ENCODE results near the gene S100A11. TPM values are rescaled to one million over a fixed set of nuclear protein-coding genes. Genes with fewer than 3 reads are reported as not detected.
A peak's percentile ranks its signal among the peaks of the same experiment; 100 is the strongest.

The S100A11 gene
- total RNA-seq, 1 experiment from 2014 or later = 455 TPM

DNA sequence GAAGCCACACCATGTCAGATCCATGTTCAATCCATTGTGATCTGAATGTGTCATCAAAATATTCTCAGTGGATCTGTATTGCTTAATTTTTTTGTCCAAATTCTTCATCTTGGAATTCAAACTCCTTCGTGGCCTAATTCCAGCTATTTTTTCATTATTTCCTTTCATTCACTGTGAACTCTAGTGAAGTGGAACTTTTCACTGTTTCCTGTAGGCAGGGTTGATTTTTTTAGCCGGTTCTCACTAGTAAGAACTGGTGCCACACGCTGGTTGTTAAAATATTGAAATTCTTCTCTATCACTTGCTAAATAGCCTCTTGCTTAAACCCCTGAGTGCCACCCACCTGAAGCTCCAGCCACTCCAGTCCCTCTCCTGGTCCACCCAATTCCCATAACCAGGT lies 7.6 kb upstream of the S100A11 start:
- DNase-seq (ENCODE audit: low read depth) = no peak
- in situ Hi-C loops (cut with HindIII; ENCODE audit: low pct_unique_long_range_greater_than_20kb, low sequenced_read_pairs) = no loop called here

DNA sequence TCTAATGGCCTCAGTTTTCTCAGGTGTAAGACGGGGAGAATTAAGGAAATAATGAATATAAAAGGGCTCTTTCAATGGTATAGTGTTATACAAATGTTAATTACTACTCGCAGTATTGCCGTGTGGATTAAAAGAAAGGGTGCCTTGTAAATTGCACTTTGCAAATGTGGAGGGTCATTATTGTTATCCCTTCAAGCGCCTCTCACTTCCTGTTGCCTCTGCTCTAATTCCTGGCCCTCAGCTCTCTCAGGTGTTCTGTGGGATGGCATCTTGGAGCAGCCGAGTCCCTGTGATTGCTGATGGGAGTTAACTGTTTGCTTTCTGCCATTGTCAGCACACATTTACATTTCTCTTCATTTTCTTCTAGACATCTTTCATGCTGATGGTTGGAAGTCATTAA lies 7.1 kb upstream of the S100A11 start:
- in situ Hi-C loops (cut with HindIII; ENCODE audit: low pct_unique_long_range_greater_than_20kb, low sequenced_read_pairs) = no loop called here
- no peak for DNase-seq (ENCODE audit: low read depth)

DNA sequence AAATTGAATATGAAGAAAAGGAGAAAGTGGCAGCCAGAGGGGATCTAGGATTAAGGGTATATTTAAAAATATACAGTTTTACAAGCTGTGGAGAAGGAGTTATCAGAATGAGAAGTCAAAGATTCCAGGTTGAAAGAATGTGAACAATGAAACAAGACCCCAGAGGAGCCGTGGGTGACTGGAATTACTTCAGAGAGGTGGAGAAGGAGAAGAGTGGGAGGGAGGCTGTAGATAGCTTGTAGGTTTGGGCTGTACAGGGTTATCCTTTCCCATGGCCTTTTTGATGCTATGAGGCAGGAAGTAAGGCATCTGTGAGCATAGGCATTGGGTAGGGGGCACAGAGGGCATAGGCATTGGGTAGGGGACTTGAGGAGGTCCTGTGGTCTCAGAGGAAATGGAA lies 5.2 kb upstream of the S100A11 start:
- no peak for DNase-seq (ENCODE audit: low read depth)
- in situ Hi-C loops (cut with HindIII; ENCODE audit: low pct_unique_long_range_greater_than_20kb, low sequenced_read_pairs) = no loop called here

DNA sequence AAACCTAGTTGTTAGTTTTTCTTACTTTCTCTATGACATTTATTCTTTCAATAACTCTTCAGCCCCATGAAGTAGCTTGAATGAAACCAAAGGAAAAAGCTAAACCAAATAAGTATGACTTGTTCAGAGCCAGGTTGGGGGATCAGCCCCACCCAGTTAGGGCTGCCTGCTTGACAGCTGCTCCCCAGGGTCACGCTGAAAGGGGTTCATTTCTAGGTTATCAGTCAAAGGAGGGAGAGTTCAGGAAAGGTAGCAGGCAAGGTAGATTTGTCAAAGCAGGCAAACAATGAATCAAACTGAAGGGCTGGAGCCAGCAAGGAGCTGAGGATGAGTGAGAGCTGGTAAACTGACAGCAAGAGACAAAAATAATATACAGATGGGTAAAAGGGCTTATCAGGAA lies 3.1 kb upstream of the S100A11 start:
- in situ Hi-C loops (cut with HindIII; ENCODE audit: low pct_unique_long_range_greater_than_20kb, low sequenced_read_pairs) = no loop called here
- no peak for DNase-seq (ENCODE audit: low read depth)

DNA sequence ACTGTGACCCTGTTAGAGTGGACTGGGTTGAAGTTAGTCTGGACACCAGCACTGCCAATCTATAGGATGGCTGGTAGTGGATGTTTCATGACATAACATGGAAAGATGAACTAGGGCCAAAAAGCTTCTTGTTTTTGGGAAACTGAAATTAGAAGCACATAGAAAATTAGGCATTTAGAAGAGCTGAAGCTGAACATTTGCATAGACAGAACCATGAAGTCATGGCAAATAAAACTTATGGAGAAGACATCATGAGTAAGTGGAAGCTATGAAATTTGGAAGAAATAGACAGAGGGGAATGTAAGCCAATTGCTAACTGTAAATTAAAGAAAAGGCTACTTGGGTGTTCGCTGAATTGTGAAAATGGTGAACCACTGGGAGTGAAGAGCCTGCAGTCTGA lies 2.7 kb upstream of the S100A11 start:
- in situ Hi-C loops (cut with HindIII; ENCODE audit: low pct_unique_long_range_greater_than_20kb, low sequenced_read_pairs) = no loop called here

DNA sequence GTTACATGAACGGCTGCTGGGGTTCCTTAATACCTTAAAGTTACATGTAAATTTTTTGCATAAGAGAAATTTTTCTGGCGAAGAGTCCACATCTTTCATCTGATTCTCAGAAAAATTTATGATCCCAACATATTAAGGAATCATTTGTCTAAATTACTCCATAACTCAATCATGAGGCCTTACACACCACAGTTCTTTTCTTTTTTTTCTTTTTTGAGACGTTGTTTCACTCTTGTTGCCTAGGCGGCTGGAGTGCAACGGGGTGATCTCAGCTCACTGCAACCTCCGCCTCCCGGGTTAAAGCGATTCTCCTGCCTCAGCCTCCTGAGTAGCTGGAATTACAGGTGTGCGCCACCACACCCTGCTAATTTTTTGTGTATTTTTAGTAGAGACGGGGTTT lies 2.1 kb upstream of the S100A11 start:
- no peak for DNase-seq (ENCODE audit: low read depth)
- in situ Hi-C loops (cut with HindIII; ENCODE audit: low pct_unique_long_range_greater_than_20kb, low sequenced_read_pairs) = no loop called here

More for the DNA sequence above, 2.7 kb upstream of the S100A11 start:
- DNase-seq (ENCODE audit: low read depth) = no peak

DNA sequence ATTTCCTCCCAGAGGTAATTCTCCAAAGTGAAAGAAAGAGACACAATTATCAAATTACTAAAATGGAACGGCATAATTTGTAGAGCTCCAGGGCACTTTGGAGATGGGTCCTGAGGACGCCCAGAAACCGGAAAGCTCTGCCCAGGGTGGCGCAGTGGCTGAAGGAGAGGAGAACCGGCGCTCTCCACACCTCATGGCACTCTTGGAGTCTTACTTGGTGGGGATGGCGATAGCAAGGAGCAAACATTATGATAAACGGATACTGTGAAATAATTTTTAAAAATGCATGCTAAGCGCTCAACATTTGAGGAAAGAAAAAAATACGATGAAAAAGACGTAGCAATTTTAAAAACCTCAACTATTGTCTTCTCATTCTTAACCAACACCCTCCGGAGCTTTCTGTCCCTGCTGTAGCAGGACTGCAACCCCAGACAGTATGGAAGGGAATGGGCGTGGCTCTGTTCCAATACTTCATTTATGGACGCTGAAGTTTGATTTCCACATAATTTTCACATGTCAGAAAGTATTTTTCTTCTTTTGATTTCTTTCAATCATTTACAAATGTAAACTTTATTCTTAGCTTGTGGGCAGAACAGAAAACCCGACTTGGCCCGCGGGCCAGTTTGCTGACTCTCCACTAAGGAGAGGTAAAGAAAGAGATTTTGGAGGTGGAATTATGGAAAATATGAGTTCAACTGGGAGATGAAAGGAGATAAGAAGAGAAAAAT lies 1.1 kb downstream of the S100A11 start:
- in situ Hi-C loops (cut with HindIII; ENCODE audit: low pct_unique_long_range_greater_than_20kb, low sequenced_read_pairs) = no loop called here
- DNase-seq (ENCODE audit: low read depth) = peak; percentile 48

DNA sequence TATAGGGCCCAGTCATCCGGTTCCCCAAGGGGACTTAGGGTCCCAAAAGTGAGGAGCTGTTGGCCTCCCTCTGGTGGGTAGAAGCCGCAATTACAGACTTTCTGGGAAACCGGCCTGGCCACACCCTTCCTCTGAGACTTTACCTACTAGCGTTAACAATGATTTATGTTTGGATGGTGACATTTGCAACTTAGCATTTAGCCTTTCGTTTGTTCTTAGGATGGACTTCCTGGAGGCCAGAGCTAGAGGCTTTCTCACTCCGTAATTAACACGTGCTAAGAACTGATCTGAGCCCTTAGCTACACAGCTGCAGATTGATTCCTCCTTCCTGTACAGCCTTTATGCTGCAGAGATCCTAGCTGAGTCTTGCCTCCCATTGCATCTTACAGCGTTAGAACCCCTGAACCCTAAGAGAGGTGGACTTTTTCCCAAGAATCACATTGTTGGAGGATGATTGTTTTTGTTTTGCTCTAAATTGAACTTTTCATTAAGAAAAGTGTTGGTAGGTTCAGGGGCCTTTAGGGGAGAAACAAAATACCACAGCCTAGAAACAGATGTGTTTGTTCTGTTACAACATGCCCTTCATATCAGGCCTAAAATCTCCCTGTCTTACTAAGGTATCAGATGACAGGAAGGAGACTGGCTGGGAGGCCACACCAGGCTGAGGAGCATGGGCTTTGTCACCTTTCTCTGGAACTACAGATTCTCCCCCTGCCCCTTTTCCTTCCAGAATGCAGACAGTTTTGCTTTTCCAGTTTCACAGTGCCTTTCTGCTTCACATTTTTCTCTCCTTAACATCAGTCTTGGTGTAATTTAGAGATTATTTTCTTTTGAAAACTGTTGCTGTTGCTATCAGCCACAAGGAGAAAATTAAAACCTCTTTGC lies 1.9 kb downstream of the S100A11 start:
- in situ Hi-C loops (cut with HindIII; ENCODE audit: low pct_unique_long_range_greater_than_20kb, low sequenced_read_pairs) = no loop called here
- peak; percentile 87 for DNase-seq (ENCODE audit: low read depth)

DNA sequence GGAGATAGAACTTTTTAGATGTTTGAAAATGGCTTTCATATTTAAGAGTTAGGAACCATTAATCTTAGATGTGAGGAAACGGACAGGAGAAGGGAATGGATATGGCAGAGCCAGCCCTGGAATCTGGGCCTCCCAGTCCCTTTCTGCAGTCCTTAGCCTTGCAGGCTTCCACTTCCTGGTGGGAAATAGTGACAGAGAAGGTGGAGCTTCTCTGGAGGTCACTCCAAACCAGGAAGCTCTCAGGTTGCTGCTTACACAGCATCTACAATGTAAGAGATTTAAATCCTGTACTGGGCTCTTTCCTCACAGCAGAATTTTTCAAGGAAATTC lies 2.5 kb downstream of the S100A11 start:
- in situ Hi-C loops (cut with HindIII; ENCODE audit: low pct_unique_long_range_greater_than_20kb, low sequenced_read_pairs) = no loop called here
- no peak for DNase-seq (ENCODE audit: low read depth)

DNA sequence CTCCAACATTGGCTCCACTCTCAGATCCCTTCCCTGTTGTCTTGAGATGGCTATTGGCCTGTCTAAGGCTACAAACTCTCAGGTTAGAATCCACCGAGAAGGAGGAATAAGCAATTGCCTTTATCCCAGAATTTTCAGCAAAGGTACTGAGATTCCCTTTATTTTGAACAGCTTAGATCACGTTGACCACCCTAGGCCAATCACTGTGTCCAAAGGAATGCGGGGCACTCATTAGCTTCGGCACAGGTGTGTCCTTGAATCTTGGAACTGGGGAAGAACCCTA lies 6.9 kb downstream of the S100A11 start:
- no peak for DNase-seq (ENCODE audit: low read depth)
- in situ Hi-C loops (cut with HindIII; ENCODE audit: low pct_unique_long_range_greater_than_20kb, low sequenced_read_pairs) = no loop called here

DNA sequence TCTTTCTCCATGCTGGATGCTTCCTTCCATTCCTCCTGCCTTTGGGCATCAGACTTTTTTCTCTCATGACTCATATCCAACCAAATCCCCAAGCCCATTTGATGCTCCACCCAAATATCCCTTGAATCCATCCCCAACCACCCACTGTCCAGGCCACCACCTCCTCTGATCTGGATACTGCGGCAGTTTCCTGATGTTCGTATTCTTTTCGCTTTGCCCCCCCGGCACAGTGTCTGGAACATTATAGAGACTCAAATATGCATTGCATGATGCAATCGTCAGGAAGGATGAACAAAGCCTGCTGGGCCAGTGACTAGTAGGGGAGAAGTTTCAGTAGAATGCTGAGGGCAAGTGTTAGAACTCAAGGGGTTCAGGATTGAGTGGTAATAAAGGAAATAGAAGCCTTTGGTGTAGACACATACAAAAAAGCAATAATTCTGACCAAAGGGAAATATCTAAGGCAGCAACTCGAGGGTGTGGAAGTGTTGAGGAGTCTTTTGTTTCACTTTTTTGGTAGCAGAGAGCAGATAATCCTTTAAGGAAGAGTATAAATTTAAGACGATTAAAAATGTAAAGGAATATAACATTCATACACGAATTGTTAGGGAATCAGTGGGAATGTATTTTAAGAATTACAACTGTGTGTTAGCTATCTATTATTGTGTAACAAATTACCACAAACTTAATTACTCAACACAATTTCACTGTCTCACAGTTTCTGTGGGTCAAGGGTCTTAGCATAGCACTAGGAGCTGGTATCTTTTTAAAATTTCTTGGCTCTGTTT lies 7.5 kb downstream of the S100A11 start:
- DNase-seq (ENCODE audit: low read depth) = peak; percentile 10
- in situ Hi-C loops (cut with HindIII; ENCODE audit: low pct_unique_long_range_greater_than_20kb, low sequenced_read_pairs) = no loop called here

DNA sequence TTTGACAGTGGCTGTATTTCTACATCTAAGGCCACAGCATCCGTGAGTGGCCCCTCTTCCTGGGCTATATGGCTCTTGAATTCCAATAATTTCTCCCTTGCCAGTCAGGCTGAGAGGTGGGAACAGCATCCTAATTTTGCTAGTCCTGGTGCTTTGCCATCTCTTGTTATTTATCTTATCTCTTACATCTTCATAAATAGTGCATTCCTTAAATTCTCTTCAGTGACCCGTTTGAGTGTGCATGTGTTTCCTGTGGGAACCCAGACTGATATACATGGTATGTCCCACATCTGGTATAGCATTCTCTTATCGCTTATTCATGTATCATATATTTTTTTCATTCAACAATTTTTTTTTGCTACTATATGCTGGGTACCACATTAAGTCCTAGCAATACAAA lies 9.9 kb downstream of the S100A11 start:
- in situ Hi-C loops (cut with HindIII; ENCODE audit: low pct_unique_long_range_greater_than_20kb, low sequenced_read_pairs) = no loop called here
- no peak for DNase-seq (ENCODE audit: low read depth)

DNA sequence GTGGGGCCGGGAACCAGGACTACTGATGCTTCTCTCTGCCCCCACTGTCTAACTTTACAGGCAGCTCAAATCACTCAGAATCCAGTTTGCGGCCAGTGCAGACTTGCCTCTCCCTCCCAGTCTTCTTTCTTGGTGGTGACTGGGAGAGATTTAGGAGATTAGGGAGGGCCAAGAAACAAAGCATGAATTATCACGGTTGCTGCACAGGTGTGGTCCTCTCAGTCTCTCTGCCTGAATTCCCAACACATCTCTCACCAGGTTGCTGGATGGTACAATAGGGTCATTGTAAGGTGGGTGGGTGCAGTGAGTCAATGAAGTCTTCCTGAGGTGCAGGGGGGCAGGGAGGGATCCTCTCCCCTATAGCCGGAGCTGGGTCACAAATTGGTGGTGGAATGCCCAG lies 12.6 kb downstream of the S100A11 start:
- no peak for DNase-seq (ENCODE audit: low read depth)
- in situ Hi-C loops (cut with HindIII; ENCODE audit: low pct_unique_long_range_greater_than_20kb, low sequenced_read_pairs) = no loop called here

DNA sequence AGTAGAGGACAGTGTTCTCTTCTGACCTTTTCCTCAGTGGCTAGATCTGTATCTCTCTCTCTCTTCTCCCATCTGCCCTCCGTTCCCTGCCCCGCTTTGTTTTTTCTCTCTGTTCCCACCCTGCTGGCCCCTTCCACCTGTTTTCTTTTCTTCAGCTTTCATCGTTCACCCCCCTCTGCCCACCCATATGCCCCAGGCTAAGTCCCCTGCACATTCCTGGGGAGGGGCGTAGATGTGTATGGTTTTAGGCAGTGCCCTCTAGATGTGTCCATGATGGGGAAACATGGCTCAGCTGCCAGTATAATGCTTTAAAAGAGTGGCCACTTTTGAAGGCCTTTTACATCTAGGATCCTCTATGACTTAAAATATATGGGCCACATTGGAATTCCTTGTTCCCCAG lies 13.6 kb downstream of the S100A11 start:
- no peak for DNase-seq (ENCODE audit: low read depth)
- in situ Hi-C loops (cut with HindIII; ENCODE audit: low pct_unique_long_range_greater_than_20kb, low sequenced_read_pairs) = no loop called here

DNA sequence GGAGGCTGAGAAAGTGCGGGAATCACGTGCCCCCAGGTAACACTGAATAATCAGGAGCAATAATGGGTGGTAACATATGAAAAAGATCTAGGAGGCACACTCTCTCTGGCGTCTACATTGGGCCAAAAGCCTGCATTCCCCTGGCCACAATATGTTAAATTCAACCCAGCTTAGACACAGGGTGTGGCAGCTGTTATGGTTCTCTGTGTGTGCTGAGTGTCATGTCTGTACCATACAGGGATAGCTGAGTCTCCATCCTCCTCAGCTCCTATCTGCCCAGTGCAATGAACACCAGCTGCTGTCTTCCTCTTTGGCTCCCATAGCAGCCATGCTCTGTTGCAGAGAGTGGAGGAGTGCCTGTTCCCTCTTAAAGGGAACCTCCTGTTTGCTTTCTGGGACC lies 14.3 kb downstream of the S100A11 start:
- in situ Hi-C loops (cut with HindIII; ENCODE audit: low pct_unique_long_range_greater_than_20kb, low sequenced_read_pairs) = no loop called here
- DNase-seq (ENCODE audit: low read depth) = no peak

DNA sequence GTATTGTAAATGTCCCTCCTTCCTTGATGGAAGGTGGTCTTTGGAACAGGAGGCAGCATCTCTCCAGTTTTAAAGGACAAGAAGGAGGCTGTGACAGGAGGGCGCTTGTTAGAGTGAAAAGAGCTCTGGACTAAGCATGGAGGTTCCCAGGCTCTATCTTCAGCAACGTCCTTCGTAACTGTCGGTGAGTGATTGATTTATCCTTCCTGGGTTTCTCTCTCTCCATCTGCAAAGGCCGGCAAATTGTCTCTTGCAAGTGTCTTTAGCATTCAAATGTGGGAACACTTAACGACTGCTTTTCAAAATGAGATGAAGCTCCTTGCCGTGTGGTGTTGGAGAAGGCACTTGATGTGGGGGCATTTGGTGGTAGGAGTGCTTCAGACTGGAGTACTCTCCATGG lies 15.2 kb downstream of the S100A11 start:
- in situ Hi-C loops (cut with HindIII; ENCODE audit: low pct_unique_long_range_greater_than_20kb, low sequenced_read_pairs) = no loop called here
- DNase-seq (ENCODE audit: low read depth) = no peak

DNA sequence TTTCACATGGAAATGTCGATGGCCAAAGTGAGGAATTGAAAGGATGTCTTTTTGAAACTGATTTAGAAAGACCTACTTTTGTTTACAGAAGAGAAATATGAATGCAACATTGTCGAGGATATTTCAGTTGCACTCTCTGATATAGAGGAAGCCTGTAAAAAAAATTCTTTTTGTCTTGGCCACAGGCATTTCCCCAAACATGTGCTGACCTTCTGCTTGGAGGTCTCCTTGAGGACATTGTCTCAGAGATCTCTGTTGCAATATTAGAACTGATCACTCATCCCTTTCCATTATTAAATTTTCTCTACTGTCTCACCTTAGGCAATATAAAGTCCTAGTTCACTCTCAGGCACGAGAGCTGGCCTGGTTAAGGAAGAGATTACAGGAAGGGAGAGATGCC lies 16.0 kb downstream of the S100A11 start:
- no peak for DNase-seq (ENCODE audit: low read depth)
- in situ Hi-C loops (cut with HindIII; ENCODE audit: low pct_unique_long_range_greater_than_20kb, low sequenced_read_pairs) = no loop called here

DNA sequence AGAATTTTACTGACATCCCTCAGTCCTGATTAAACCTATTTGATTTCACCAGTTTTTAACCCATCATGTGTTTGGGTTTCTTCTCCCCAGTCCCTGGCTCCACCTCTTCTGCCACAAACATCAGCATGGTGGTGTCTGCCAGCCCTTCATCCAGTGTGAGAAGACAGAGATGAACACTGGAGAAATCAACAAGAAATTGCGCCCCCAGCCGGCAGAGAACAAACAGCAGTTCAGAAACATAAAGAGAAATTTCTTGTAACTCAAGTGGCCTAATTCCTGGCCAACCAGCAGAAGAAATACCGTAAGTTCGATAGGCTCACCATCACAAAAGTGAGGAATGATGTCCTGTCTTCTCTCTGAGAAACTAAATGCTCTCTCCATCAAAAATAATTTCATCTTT lies 18.3 kb downstream of the S100A11 start:
- in situ Hi-C loops (cut with HindIII; ENCODE audit: low pct_unique_long_range_greater_than_20kb, low sequenced_read_pairs) = no loop called here
- no peak for DNase-seq (ENCODE audit: low read depth)

DNA sequence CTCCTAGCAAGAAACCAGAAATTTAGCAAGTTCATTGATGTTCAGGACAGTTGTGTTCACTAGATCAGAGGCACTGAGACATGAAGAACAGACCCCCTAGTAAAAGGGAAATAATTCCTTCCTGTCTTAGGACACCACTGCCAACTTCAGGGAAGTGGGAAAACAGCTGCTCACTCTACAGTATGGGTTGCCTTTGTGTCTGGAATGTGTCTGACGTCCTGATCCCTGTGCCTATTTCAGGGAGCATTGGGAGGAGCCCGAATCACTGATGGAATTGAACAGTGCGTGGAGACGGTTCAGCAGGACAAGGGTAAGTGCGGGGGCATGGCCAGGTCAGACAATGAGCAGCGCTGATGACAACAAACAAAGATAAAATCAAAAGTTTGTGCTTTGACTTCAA lies 21.0 kb downstream of the S100A11 start:
- DNase-seq (ENCODE audit: low read depth) = no peak
- in situ Hi-C loops (cut with HindIII; ENCODE audit: low pct_unique_long_range_greater_than_20kb, low sequenced_read_pairs) = no loop called here

Measured in Caki2 (cell line).